ENCODE results near the gene MRPS22. TPM values are rescaled to one million over a fixed set of nuclear protein-coding genes. Genes with fewer than 3 reads are reported as not detected.

The MRPS22 gene
- total and polyA plus RNA-seq, 9 of the 15 experiments (the other 6 are each of a cell fraction or from before 2014, with no cell fraction given), result 148 to 397 (median 229) TPM

DNA sequence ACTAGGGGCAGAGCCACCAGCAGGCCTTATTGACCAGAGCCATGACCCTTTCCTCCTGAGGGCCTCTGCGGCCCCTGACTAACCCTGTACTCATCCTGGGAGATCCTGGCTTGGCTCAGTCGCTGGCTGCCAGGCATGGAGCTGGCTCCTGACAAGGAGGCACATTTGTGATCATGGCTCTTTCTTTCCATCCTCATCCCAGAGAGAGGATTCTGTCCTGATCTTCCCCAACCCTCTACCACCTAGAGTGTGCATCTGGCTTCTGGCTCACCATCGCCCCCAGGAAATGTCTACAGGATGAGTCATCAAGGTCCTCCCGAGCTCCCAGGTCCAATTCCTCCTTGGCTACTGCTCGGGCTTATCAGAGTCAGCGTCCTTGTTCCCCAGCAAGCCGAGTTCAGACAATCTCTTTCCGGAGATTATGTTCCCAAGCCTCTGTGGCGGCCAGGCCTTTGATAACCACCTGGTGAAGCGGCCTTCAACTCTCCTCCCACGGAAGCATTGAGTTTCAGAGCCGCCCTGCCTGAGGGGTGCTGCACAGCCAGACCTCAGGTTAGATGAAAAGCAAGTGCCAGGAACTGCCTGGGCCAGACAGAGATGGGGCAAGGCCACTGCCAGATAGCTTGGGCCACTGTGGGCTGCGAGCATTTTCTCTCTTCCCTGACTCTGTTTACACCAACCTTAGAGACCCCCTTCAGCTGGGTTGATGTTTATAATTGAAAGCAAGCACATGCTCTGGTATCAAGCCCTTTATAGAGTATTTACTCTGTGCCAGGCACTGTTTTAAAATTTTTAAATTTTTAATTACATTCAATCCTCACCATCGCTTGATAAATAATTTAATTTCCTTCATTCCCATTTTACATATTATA lies 44.3 kb upstream of the MRPS22 start (continued):
- TF ChIP-seq PURB (CRISPR knock-in tag; IDR thresholded peaks at IDR 0.05; ENCODE audit: low read depth), result no peak
- no peak for TF ChIP-seq PPARD (CRISPR knock-in tag; IDR thresholded peaks at IDR 0.05)
- no peak for TF ChIP-seq ZBTB8A (IDR thresholded peaks at IDR 0.05; ENCODE audit: partially characterized antibody)
- no peak for TF ChIP-seq NUFIP1 (IDR thresholded peaks at IDR 0.05; ENCODE audit: partially characterized antibody)
- peak; percentile 5 for TF ChIP-seq SP2 (IDR thresholded peaks at IDR 0.05; ENCODE audit: extremely low read depth, low read depth, low read length, poor library complexity, severe bottlenecking)
- TF ChIP-seq, protein P1, sequence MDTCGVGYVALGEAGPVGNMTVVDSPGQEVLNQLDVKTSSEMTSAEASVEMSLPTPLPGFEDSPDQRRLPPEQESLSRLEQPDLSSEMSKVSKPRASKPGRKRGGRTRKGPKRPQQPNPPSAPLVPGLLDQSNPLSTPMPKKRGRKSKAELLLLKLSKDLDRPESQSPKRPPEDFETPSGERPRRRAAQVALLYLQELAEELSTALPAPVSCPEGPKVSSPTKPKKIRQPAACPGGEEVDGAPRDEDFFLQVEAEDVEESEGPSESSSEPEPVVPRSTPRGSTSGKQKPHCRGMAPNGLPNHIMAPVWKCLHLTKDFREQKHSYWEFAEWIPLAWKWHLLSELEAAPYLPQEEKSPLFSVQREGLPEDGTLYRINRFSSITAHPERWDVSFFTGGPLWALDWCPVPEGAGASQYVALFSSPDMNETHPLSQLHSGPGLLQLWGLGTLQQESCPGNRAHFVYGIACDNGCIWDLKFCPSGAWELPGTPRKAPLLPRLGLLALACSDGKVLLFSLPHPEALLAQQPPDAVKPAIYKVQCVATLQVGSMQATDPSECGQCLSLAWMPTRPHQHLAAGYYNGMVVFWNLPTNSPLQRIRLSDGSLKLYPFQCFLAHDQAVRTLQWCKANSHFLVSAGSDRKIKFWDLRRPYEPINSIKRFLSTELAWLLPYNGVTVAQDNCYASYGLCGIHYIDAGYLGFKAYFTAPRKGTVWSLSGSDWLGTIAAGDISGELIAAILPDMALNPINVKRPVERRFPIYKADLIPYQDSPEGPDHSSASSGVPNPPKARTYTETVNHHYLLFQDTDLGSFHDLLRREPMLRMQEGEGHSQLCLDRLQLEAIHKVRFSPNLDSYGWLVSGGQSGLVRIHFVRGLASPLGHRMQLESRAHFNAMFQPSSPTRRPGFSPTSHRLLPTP (IDR thresholded peaks at IDR 0.05; ENCODE audit: borderline replicate concordance, extremely low read depth, insufficient read length), result no peak
- TF ChIP-seq KLF1 (tag; IDR thresholded peaks at IDR 0.05), result no peak
- 0 out of 2 replicates have a peak, but pooled peaks have one; percentile 25 for TF ChIP-seq MAFG (tag; conservative IDR thresholded peaks at IDR 0.05)
- TF ChIP-seq SMARCC2 (IDR thresholded peaks at IDR 0.05; ENCODE audit: low read depth), result peak; percentile 99
- peak; percentile 72; the same call in 1 of the 2 replicates for TF ChIP-seq NFE2 (IDR thresholded peaks at IDR 0.05; ENCODE audit: low read depth)
- no peak for TF ChIP-seq SMAD2 (IDR thresholded peaks at IDR 0.05; ENCODE audit: low read depth, low read length)
- TF ChIP-seq ZBTB7A (IDR thresholded peaks at IDR 0.05; ENCODE audit: borderline replicate concordance, control insufficient read depth, low read depth, low read length), result peak; percentile 56; the same call in 1 of the 2 replicates
- TF ChIP-seq RBM17 (IDR thresholded peaks at IDR 0.05; ENCODE audit: borderline replicate concordance, low read depth, low read length), result no peak
- TF ChIP-seq ZNF175 (CRISPR knock-in tag; IDR thresholded peaks at IDR 0.05; ENCODE audit: low read depth), result peak; percentile 85
- TF ChIP-seq ILK (tag; IDR thresholded peaks at IDR 0.05; ENCODE audit: borderline replicate concordance, low read depth), result no peak
- peak; percentile 89 to 98; a peak in 3 of 4 replicates for TF ChIP-seq RCOR1 (IDR thresholded peaks at IDR 0.05; ENCODE audit: borderline replicate concordance in 1 of 2, low read depth in 2 of 2, low read length in 2 of 2)
- no peak for TF ChIP-seq MCM2 (IDR thresholded peaks at IDR 0.05; ENCODE audit: low read depth)
